ENCODE data around the gene SDK2.
"Not testable (repeated sequence)": the region's sequence is repeated elsewhere in the genome, so short reads cannot be mapped to it uniquely, and the experiment has no call there.

SDK2 gene

GRCh38 chr17:73489333-73489732, 154.9 kb downstream of the SDK2 start:
- intact Hi-C loops (cut with DNase I): no loop called here
- DNase-seq: no peak

DNA sequence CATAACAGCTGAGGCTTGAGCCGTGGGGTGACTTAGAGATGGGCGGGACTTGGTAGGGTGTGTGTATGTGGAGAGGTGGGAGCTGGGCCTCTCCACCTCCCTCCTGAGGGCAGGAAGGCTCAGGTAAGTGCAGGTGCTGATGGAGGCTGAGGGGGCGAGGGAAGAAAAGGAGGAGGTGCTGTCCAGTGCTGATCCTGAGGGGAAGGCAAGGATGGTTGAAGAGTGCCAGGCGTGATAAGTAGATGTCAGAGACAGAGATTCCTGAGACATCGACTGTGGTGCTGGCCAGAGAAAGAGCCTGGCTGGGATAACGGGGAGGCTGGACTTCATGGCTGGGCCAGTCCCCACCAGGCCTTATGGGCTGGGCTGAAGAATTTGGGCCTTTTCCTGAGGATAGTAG, 159.1 kb downstream of the SDK2 start:
- intact Hi-C loops (cut with DNase I): no loop called here
- DNase-seq: no peak

GRCh38 chr17:73482894-73483293, 161.4 kb downstream of the SDK2 start:
- DNase-seq: no peak
- intact Hi-C loops (cut with DNase I): no loop called here

DNA sequence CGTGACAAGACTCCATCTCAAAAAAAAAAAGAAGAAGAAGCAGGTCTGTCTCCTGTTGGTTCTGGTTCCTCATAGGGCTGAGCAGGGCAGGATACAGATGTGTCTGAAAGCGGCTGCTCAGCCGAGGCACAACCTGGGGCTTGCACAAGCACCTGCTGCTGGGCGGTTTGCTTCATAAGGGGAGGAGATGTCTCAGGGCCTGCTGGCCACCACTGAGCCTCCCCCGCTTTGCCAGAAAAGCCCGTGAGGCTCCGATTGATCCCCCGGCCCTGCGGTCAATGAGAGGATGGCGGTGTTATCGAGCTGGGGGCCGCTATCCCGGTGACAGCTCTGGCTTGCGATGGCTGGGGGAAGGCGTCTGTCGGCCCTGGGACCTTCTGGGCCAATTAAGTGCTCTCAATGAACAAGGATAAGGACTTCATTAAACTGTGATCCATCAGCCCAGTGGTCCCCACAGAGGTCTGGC, 162.0 kb downstream of the SDK2 start:
- DNase-seq: no peak
- intact Hi-C loops (cut with DNase I): no loop called here

- intact Hi-C loops (cut with DNase I): no loop called here
- DNase-seq: no peak
Measured at GRCh38 chr17:73481676-73482075, 162.6 kb downstream of the SDK2 start.

DNA sequence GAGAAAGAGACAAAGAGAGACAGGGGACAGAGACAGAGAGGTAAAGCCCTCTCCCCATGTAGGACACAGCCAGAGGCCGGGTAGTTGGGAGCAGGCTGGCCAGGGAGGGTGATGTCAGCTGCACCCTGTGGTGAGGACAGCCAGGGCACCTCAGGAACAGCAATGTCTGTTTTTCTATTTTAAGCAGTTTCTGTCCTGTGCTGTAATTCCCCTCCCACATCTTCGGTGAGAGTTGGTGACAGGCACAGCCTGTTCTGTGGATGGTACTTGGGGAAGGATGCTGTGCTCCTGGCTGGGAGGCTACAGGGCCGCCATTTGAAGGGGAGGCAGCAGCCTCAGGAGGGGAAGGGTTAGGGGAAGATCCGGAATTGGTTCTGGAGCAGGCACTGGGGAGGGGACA, 163.5 kb downstream of the SDK2 start:
- DNase-seq: peak in 37 of 42 donors; percentile 14 to 80 (median 47)
- intact Hi-C loops (cut with DNase I): no loop called here

GRCh38 chr17:73478768-73479424, 165.3 kb downstream of the SDK2 start:
- intact Hi-C loops (cut with DNase I): no loop called here
- no peak for DNase-seq

GRCh38 chr17:73478334-73478733, 165.9 kb downstream of the SDK2 start:
- no peak for DNase-seq
- intact Hi-C loops (cut with DNase I): no loop called here

- DNase-seq: peak; percentile 13 to 93 (median 62)
- intact Hi-C loops (cut with DNase I): no loop called here
Measured at GRCh38 chr17:73476890-73477350, 167.3 kb downstream of the SDK2 start.

DNA sequence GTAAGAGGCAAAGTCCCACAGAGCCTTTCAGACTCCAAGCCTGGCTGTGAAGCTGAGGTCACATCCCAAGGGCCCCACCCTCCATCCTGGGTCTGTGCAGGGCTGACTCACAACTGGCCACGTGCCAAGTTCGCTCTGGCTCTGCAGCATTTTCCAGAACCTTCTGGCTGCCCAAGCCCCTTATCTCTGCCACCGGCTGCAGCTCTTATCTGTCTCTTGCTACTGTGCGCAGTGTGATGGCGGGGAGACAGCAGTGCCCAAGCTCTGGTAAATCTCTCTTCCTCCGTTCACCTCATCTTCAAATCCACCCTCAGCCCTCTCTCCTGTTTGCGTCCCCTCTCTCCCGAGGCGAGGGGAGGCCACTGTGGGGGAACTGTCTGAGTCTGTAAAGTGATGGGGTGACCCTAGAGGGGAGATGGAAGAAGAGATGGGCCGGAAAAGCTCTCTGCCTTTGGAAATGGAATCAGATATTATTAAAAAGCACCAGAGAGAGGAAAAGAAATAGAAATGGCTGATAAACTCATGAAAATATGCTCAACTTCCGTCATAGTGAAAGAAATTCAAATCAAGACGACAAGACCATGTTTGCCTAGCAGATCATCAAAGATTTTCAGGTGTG, 169.8 kb downstream of the SDK2 start:
- intact Hi-C loops (cut with DNase I): no loop called here
- peak in 18 of 42 donors; percentile 16 to 68 (median 36) for DNase-seq

GRCh38 chr17:73472715-73473114, 171.5 kb downstream of the SDK2 start:
- intact Hi-C loops (cut with DNase I); DNase-seq: not testable (repeated sequence)

DNA sequence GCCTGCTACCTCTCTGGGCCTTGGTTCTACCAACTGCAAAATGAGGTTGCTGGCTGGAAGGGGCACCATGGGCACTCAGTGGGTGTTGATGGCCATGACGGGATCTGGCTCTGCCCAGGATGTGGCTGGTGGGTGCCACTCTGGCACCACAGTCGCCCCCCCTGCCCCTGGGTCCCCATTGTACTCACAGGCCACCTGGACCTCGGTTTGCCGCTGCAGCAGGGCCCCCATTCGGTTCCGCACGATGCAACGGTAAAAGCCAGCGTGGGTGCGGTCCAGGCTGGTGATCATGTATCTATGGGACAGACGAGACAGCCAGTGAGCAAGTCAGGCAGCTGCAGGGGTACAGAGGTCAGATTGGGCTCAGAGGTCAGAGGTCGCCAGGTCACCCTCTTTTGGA, 172.3 kb downstream of the SDK2 start:
- DNase-seq: no peak
- intact Hi-C loops (cut with DNase I): no loop called here

DNA sequence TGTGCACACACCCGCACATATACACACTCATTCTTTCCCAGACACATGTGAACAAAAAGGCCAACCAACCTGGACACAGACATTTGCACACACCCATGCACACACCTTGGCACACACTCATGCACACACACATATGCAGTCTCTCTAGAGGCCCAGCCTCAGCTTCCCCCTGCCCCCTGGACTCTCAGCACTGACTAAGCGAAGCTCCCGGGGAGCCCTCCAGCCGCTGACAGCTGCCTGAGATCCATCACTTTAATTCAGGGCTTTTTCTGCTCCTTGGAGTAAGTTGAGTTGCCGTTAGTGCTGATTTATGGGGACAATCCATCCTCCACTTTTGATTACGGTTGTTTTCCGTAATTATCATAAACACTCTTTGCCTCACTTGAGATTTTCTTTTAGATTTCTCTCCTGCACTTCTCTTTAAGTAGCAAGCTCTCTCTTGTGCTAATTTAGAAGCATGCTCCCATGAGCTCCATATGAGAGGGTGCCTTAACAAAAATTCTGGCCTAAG, 173.9 kb downstream of the SDK2 start:
- DNase-seq: no peak
- intact Hi-C loops (cut with DNase I): no loop called here

DNA sequence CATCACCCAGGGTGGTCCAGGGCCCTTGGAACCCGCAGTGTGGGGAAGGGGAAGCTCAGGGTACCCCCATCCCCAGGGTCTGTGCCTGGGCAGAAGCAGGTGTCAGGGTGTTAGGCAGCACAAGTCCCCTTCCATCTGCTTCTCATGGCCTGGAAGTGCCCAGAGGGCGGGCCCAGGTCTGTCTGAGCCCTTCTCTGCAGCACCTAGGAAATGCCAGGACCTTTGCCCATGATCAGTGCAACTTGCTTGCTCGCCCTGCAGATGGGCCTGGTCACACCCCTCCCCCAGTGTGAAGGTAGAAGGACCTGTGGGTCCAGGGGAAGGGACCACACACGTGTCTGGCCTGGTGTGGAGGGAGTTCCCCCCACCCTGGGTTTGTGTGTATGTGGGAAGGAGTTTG, 174.9 kb downstream of the SDK2 start:
- intact Hi-C loops (cut with DNase I): no loop called here
- DNase-seq: no peak

GRCh38 chr17:73468221-73468620, 176.0 kb downstream of the SDK2 start:
- intact Hi-C loops (cut with DNase I): no loop called here
- DNase-seq: no peak

GRCh38 chr17:73467651-73468050, 176.6 kb downstream of the SDK2 start:
- DNase-seq: no peak
- intact Hi-C loops (cut with DNase I): no loop called here

DNA sequence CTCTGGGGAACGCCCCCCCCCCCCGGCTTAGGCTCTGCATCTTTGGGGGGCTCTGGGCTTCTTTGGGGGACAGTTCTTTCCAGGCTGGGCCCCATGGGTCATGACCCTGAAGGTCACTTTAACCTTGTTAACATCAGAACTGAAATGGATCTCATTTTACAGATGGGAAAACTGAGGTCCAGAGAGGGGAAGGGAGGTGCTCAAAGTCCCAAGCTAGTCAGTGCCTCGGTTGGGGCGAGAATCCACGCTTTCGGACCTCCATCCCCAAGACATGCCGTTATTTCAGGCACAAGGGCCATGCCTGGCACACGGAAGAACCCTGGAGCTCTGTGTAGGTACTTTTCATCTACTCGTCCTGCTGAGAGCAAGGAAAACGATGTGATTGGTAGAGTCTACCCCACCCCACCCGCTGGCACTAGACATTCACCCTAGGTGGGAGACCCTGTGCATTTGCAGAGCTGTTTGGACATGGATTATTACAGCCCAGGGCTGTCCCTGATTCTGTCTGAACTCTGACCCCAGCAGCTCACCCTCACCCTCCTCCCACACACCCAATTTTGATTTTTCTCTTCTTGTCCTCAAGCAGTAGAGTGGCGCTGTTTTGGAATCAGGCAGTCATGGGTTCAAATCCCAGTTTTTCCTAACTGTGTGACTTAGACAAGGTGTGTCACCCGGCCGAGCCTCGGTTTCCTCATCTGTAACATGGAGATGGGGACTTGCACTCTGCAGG, 177.4 kb downstream of the SDK2 start:
- DNase-seq: no peak
- intact Hi-C loops (cut with DNase I): no loop called here

DNA sequence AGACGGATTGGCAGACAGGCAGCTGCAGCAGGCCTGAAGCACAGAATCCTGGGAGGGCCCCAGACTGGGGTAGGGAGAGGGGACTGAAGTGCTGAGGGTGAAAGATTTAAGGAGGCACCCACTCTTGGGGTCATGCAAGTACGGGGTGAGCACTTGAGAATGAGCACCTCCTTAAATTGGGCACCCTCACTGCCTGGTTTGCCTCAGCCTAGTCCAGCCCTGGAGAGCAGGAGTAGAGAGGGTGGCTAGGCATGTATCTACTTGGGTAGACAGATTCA, 178.4 kb downstream of the SDK2 start:
- no peak for DNase-seq
- intact Hi-C loops (cut with DNase I): no loop called here

GRCh38 chr17:73465130-73465952, 178.9 kb downstream of the SDK2 start:
- no peak for DNase-seq
- intact Hi-C loops (cut with DNase I): no loop called here

DNA sequence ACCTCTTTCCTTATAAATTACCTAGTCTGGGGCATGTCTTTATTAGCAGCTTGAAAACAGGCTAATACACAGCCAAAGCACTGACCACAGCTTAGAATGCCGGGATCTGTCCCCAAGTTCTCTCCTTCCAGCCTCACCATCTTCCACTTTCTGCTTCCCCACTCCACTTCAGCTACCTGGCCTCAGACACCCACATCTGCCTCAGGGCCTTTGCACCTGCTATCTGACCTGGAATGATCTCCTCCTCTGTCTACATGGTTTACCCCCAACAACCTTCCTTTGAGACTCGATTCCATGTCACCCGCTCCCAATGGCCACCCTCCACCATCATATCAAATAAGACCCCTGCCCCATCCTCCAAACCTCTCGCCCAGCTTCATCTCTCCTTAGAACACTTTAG, 179.8 kb downstream of the SDK2 start:
- intact Hi-C loops (cut with DNase I): no loop called here
- DNase-seq: no peak

Measured in head of caudate nucleus (tissue), 42 donors.